Muscle of leg (tissue), 16 donors: Measurements from ENCODE around the gene PPIH. TPM values are rescaled to one million over a fixed set of nuclear protein-coding genes. Genes with fewer than 3 reads are reported as not detected.
"Not testable (repeated sequence)": the region's sequence is repeated elsewhere in the genome, so short reads cannot be mapped to it uniquely, and the experiment has no call there.

Source experiments
- DNase-seq: peaks from one replicate; pipeline ENCODE4 v3.0.0; 2013
- H3K27ac ChIP-seq: one replicate; pipeline ENCODE4 v1.5.1; 2013; ENCODE audit warnings: mild to moderate bottlenecking, low read length, control low read depth
- H3K27me3 ChIP-seq: one replicate; pipeline ENCODE4 v1.6.1; 2013; ENCODE audit warnings: low read length; ENCODE audit not compliant: control insufficient read depth, insufficient read depth
- H3K36me3 ChIP-seq: one replicate; pipeline ENCODE4 v1.6.1; 2013; ENCODE audit warnings: low read length; ENCODE audit not compliant: control insufficient read depth, insufficient read depth
- H3K4me1 ChIP-seq: one replicate; pipeline ENCODE4 v1.6.1; 2013; ENCODE audit warnings: low read length; ENCODE audit not compliant: control insufficient read depth, insufficient read depth
- H3K4me3 ChIP-seq: one replicate; pipeline ENCODE4 v1.5.1; 2013; ENCODE audit warnings: low read length, control low read depth
- H3K9me3 ChIP-seq: replicated peaks from 2 replicates; pipeline ENCODE4 v1.6.1; 2013; ENCODE audit warnings: low read depth, low read length; ENCODE audit not compliant: control insufficient read depth
- whole genome bisulfite sequencing: methylation state at CpG from one replicate; pipeline ENCODE4 v1.1.5; 2013; ENCODE audit warnings: missing lambda C conversion rate; ENCODE audit not compliant: insufficient coverage; 5-methylcytosine and 5-hydroxymethylcytosine counted together
- long read RNA-seq, 11 donors: transcript quantifications; one replicate each; lab custom pipeline, GENCODE V29; 2026
- polyA plus RNA-seq, 8 donors: library from polyadenylated mRNA; unstranded; fragments of 120-200 nt; gene quantifications; one replicate each; pipeline versions ENCODE4 v1.2.1 to v1.2.3, GENCODE V29; 2013; ENCODE audit warnings: inconsistent platforms in 1 of 8, low replicate concordance in 1 of 8; ENCODE audit not compliant: insufficient read length in 8 of 8, insufficient read depth in 1 of 8
- total RNA-seq: library from RNA; stranded (reverse); fragments of 120-200 nt; gene quantifications from one replicate; pipeline ENCODE4 v1.2.4, GENCODE V29; 2013

PPIH gene
- total RNA-seq (50.1 TPM), polyA plus RNA-seq (10 to 100 TPM; 37.2 to 43.4 (median 40.2) TPM)
- long read RNA-seq, donor 1, partial matches to known transcripts = 0 of 3 reads
- long read RNA-seq, donor 1, other reads (novel, unspliced or antisense) = 0 of 3 reads
- long read RNA-seq, donor 2 = 0 reads
- long read RNA-seq, donor 3, transcript PPIH-201 (10 exons, 752 nt) = major isoform, 8 of 8 reads
- long read RNA-seq, donor 3, partial matches to known transcripts = 0 of 8 reads
- long read RNA-seq, donor 3, other reads (novel, unspliced or antisense) = 0 of 8 reads
- long read RNA-seq, donor 4, partial matches to known transcripts = 0 of 2 reads
- long read RNA-seq, donor 4, other reads (novel, unspliced or antisense) = 0 of 2 reads
- long read RNA-seq, donor 5, transcript PPIH-201 (10 exons, 752 nt) = major isoform, 23 of 28 reads
- long read RNA-seq, donor 5, partial matches to known transcripts = 5 of 28 reads
- long read RNA-seq, donor 5, other reads (novel, unspliced or antisense) = 0 of 28 reads
- long read RNA-seq, donor 6, transcript PPIH-201 (10 exons, 752 nt) = major isoform, 10 of 10 reads
- long read RNA-seq, donor 6, partial matches to known transcripts = 0 of 10 reads
- long read RNA-seq, donor 6, other reads (novel, unspliced or antisense) = 0 of 10 reads
- long read RNA-seq, donor 7, transcript PPIH-201 (10 exons, 752 nt) = major isoform, 14 of 14 reads
- long read RNA-seq, donor 7, partial matches to known transcripts = 0 of 14 reads
- long read RNA-seq, donor 7, other reads (novel, unspliced or antisense) = 0 of 14 reads
- long read RNA-seq, donor 8, transcript PPIH-201 (10 exons, 752 nt) = major isoform, 13 of 13 reads
- long read RNA-seq, donor 8, partial matches to known transcripts = 0 of 13 reads
- long read RNA-seq, donor 8, other reads (novel, unspliced or antisense) = 0 of 13 reads
- long read RNA-seq, donor 9, transcript PPIH-201 (10 exons, 752 nt) = major isoform, 7 of 7 reads
- long read RNA-seq, donor 9, partial matches to known transcripts = 0 of 7 reads
- long read RNA-seq, donor 9, other reads (novel, unspliced or antisense) = 0 of 7 reads
- long read RNA-seq, donor 10, transcript PPIH-201 (10 exons, 752 nt) = major isoform, 11 of 20 reads
- long read RNA-seq, donor 10, partial matches to known transcripts = 9 of 20 reads
- long read RNA-seq, donor 10, other reads (novel, unspliced or antisense) = 0 of 20 reads
- long read RNA-seq, donor 11, transcript PPIH-201 (10 exons, 752 nt) = major isoform, 13 of 18 reads
- long read RNA-seq, donor 11, partial matches to known transcripts = 5 of 18 reads
- long read RNA-seq, donor 11, other reads (novel, unspliced or antisense) = 0 of 18 reads

DNA sequence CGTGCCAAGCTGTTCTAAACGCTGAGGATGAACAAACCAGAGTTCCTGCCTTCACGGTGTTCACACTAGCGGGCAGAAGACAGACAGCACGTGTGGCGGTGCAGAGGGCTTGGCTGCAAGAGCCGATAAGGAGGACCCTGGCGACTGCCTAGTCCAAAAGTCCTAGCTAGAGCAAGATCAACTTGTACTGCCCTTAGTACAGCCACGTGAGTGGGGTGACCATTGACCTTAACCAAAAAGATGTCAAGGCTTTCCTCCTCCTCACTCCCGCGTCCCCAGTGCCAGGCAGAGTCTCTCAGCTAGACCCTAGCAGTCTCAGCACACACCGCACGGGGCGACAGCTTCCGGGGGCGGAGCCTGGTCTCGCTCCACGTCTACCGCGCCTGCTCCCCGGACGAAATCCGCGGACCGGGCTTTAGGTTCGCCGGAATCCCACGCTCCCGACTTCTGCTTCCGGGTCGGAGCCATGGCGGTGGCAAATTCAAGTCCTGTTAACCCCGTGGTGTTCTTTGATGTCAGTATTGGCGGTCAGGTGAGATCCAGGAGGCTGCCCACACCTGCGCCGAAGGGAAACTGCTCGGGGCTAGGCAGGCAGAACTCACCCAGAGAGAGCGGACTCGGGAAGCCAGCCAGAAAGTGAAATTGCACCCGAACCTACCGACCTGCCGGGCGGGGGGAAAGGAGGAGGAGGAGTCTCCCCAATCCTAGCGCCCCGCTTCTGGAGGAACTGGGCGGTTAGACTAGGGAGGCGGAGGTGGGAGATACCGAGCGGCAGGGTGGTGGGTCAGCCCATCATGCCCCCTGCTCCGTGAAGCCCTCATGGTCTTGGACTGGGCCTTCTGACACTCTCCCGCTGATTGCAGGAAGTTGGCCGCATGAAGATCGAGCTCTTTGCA, at the start of gene PPIH:
TSS of gene PPIH (plus strand) at position 443 of the 896 bp plus-strand sequence. CDS start at position 467, 24 bp downstream.
- Histone ChIP-seq H3K4me1 (peaks cover 12% of the 10 kb centered on the region), H3K9me3 (no peaks in the 10 kb centered on the region), H3K27ac (peak within 1 kb of the TSS; percentile 92), H3K27me3 (no peaks in the 10 kb centered on the region), H3K4me3 (peak within 1 kb of the TSS; percentile 85), H3K36me3 (peaks cover 13% of the 10 kb centered on the region)
- peak; percentile 98 for DNase-seq
- under 1% methylated on average over 53 of the region's 53 CpGs for WGBS

- Histone ChIP-seq H3K27ac (no peak overlapping the region), H3K36me3 (no peaks in the 10 kb centered on the region), H3K9me3 (no peaks in the 10 kb centered on the region), H3K4me3 (no peak overlapping the region), H3K4me1 (no peaks in the 10 kb centered on the region), H3K27me3 (no peaks in the 10 kb centered on the region)
- WGBS = 86% methylated on average over 1 of the region's 4 CpGs
- DNase-seq = no peak
Measured at GRCh38 chr1:42613803-42614131, 44.5 kb upstream of the PPIH start.

GRCh38 chr1:42618866-42619265, 39.4 kb upstream of the PPIH start:
- no peaks in the 10 kb centered on the region for H3K4me1 ChIP-seq
- H3K4me3 ChIP-seq = no peak overlapping the region
- H3K27me3 ChIP-seq = no peaks in the 10 kb centered on the region
- no peaks in the 10 kb centered on the region for H3K9me3 ChIP-seq
- H3K27ac ChIP-seq = no peak overlapping the region
- no peak for DNase-seq
- no CpG with 5 or more reads among the region's 2 CpGs for WGBS
- no peaks in the 10 kb centered on the region for H3K36me3 ChIP-seq

GRCh38 chr1:42620307-42620706, 37.9 kb upstream of the PPIH start:
- Histone ChIP-seq H3K27ac (no peak overlapping the region), H3K4me1 (no peaks in the 10 kb centered on the region), H3K36me3 (no peaks in the 10 kb centered on the region), H3K9me3 (no peaks in the 10 kb centered on the region), H3K27me3 (no peaks in the 10 kb centered on the region), H3K4me3 (no peak overlapping the region)
- no CpG with 5 or more reads among the region's 2 CpGs for WGBS
- no peak for DNase-seq

GRCh38 chr1:42621180-42621579, 37.0 kb upstream of the PPIH start:
- not testable (repeated sequence) for H3K27ac ChIP-seq, H3K9me3 ChIP-seq, H3K4me1 ChIP-seq, DNase-seq, H3K27me3 ChIP-seq, H3K4me3 ChIP-seq, H3K36me3 ChIP-seq
- no CpG with 5 or more reads among the region's 4 CpGs for WGBS

- H3K36me3 ChIP-seq, DNase-seq, H3K4me3 ChIP-seq, H3K27ac ChIP-seq, H3K27me3 ChIP-seq, H3K9me3 ChIP-seq, H3K4me1 ChIP-seq: not testable (repeated sequence)
- WGBS = 80% methylated on average over 1 of the region's 3 CpGs
Measured at GRCh38 chr1:42627205-42627604, 31.0 kb upstream of the PPIH start.

DNA sequence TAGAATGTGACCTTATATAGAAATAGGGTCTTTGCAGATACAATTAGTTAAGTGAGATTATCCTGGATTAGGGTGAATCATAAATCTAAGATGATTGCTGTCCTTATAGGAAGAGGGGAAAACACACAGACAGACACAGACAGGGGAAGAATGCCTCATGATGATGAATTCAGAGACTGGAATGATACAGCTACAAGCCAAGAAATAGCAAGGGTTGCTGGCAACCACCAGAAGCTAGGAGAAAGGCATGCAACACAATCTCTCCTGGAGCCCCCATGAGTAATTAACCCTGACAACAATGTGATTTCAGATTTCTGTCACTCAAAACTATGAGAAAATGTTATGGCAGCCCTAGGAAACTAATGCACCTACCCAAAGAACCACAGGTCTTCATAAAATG, 19.1 kb upstream of the PPIH start:
- Histone ChIP-seq H3K9me3 (no peaks in the 10 kb centered on the region), H3K4me3 (no peak overlapping the region), H3K27me3 (no peaks in the 10 kb centered on the region), H3K4me1 (no peaks in the 10 kb centered on the region), H3K36me3 (no peaks in the 10 kb centered on the region), H3K27ac (no peak overlapping the region)
- no peak for DNase-seq

DNA sequence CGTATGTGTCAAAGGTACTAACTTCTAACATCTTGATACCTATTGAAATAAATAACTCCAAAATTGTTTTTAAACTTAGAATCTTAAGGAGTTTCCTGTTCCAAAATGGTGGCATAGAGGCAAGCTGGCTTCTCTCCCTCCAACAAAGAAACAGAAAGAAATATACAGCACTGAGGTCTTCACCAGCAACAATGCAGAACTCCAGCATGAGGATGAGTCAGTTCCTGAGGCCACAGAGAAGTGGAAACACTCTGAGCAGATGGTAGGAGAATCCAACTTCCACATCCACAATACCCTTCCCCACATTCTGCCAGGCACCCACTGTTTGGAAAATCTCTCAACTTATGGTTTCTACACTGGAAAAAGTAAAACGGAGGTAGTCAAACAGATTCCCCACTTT, 12.2 kb upstream of the PPIH start:
- no CpG with 5 or more reads among the region's 2 CpGs for WGBS
- DNase-seq = no peak
- H3K27me3 ChIP-seq = no peaks in the 10 kb centered on the region

DNA sequence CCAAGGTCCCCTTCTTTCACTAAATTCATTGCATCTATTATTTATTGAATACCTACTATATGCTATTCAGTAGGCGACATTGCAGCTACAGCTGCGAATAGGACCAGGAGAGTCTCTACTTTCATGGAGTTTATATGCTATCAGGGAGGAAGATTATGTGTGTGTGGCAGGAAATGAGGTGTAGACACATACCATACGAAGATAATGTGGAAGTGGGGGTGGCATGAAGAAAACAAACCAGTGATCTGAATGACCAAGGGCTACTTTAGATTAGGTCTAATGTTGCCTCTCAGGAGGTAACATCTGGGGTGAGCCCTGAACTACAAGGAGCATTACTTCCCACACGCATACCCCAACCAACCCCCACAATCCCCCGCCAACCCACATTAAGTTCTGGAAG, 1.0 kb upstream of the PPIH start:
- H3K27ac ChIP-seq = no peak overlapping the region
- WGBS = no CpG with 5 or more reads among the region's 5 CpGs

More for the DNA sequence above, 12.2 kb upstream of the PPIH start:
- H3K27ac ChIP-seq = no peak overlapping the region
- H3K4me1 ChIP-seq = no peaks in the 10 kb centered on the region
- H3K4me3 ChIP-seq = no peak overlapping the region
- no peaks in the 10 kb centered on the region for H3K36me3 ChIP-seq
- H3K9me3 ChIP-seq = no peaks in the 10 kb centered on the region

More for the DNA sequence above, 1.0 kb upstream of the PPIH start:
- Histone ChIP-seq H3K27me3 (no peaks in the 10 kb centered on the region), H3K36me3 (peaks cover 11% of the 10 kb centered on the region), H3K9me3 (no peaks in the 10 kb centered on the region), H3K4me1 (peaks cover 12% of the 10 kb centered on the region), H3K4me3 (no peak overlapping the region)
- DNase-seq = no peak
